ENCODE results near the gene TMEM150B.

- TF ChIP-seq SIN3A (IDR thresholded peaks at IDR 0.05; ENCODE audit: borderline replicate concordance in 2 of 2, control insufficient read depth in 1 of 2, low read depth in 2 of 2, low read length in 2 of 2) (no peak), RAD21 (CRISPR knock-in tag; conservative IDR thresholded peaks at IDR 0.05 in 1 of 2, IDR thresholded peaks at IDR 0.05 in 1 of 2) (no peak), ZNF584 (CRISPR knock-in tag; IDR thresholded peaks at IDR 0.05; ENCODE audit: low read depth) (no peak), TARDBP (IDR thresholded peaks at IDR 0.05) (no peak), BRCA1 (IDR thresholded peaks at IDR 0.05) (no peak), BRCA1 (CRISPR knock-in tag; IDR thresholded peaks at IDR 0.05) (no peak), KLF10 (CRISPR knock-in tag; IDR thresholded peaks at IDR 0.05) (no peak), POLR2A (conservative IDR thresholded peaks at IDR 0.05) (no peak), MAX (CRISPR knock-in tag; IDR thresholded peaks at IDR 0.05) (no peak), REST (IDR thresholded peaks at IDR 0.05; ENCODE audit: borderline replicate concordance) (no peak), REST (CRISPR knock-in tag; IDR thresholded peaks at IDR 0.05; ENCODE audit: low read depth) (no peak), SREBF2 (CRISPR knock-in tag; IDR thresholded peaks at IDR 0.05) (no peak), CTCF (IDR thresholded peaks at IDR 0.05 in 2 of 3, conservative IDR thresholded peaks at IDR 0.05 in 1 of 3; ENCODE audit: insufficient read depth in 2 of 3, low read depth in 1 of 3, low read length in 3 of 3) (no peak)
These were observed 20.7 kb downstream of the TMEM150B start for GRCh38 chr19:55304279-55304978.

All from K562 (cell line).